Trophoblast cell (in vitro differentiated cells and primary cell): ENCODE results near the gene COPS9.

Source experiments
- DNase-seq, 2 donors: peaks; one replicate each; pipeline ENCODE4 v3.0.0-alpha.2; 2016
- H2AFZ ChIP-seq: 2 replicates; pipeline ENCODE4 v1.6.1; 2013; ENCODE audit warnings: low read length, moderate library complexity, mild to moderate bottlenecking; ENCODE audit not compliant: insufficient read depth, poor library complexity
- H2AK5ac ChIP-seq: 2 replicates; pipeline ENCODE4 v1.6.1; 2013; ENCODE audit warnings: mild to moderate bottlenecking, low read length
- H2BK120ac ChIP-seq: 2 replicates; pipeline ENCODE4 v1.6.1; 2013; ENCODE audit warnings: low read length, mild to moderate bottlenecking, moderate library complexity; ENCODE audit not compliant: insufficient read depth, poor library complexity
- H2BK12ac ChIP-seq: 2 replicates; pipeline ENCODE4 v1.6.1; 2013; ENCODE audit warnings: mild to moderate bottlenecking, low read length, moderate library complexity
- H2BK5ac ChIP-seq: 2 replicates; pipeline ENCODE4 v1.6.1; 2013; ENCODE audit warnings: low read length, low read depth, moderate library complexity, mild to moderate bottlenecking; ENCODE audit not compliant: poor library complexity
- H3K14ac ChIP-seq: 2 replicates; pipeline ENCODE4 v1.6.1; 2013; ENCODE audit warnings: mild to moderate bottlenecking, low read length
- H3K18ac ChIP-seq: 2 replicates; pipeline ENCODE4 v1.6.1; 2013; ENCODE audit warnings: mild to moderate bottlenecking, low read length
- H3K23ac ChIP-seq: 2 replicates; pipeline ENCODE4 v1.6.1; 2013; ENCODE audit warnings: low read length
- H3K27ac ChIP-seq: 2 replicates; pipeline ENCODE4 v1.5.1; 2013; ENCODE audit warnings: low read depth, mild to moderate bottlenecking, inconsistent platforms, low read length, moderate library complexity
- H3K27me3 ChIP-seq: 2 replicates; pipeline ENCODE4 v1.6.1; 2013; ENCODE audit warnings: inconsistent platforms, mild to moderate bottlenecking, low read length, moderate library complexity; ENCODE audit not compliant: insufficient read depth
- H3K36me3 ChIP-seq, 2 experiments: 1 replicate in 1 of 2; 2 replicates in 1 of 2; pipeline ENCODE4 v1.6.1; 2013; ENCODE audit warnings: low read length in 2 of 2, mild to moderate bottlenecking in 2 of 2, moderate library complexity in 1 of 2; ENCODE audit not compliant: insufficient read depth in 2 of 2, control insufficient read depth in 1 of 2
- H3K4ac ChIP-seq: 2 replicates; pipeline ENCODE4 v1.6.1; 2013; ENCODE audit warnings: low read depth, mild to moderate bottlenecking, low read length, moderate library complexity
- H3K4me1 ChIP-seq, 2 experiments: 1 replicate in 1 of 2; 2 replicates in 1 of 2; pipeline ENCODE4 v1.6.1; 2013; ENCODE audit warnings: low read length in 2 of 2, mild to moderate bottlenecking in 2 of 2, moderate library complexity in 1 of 2; ENCODE audit not compliant: insufficient read depth in 2 of 2, control insufficient read depth in 1 of 2
- H3K4me2 ChIP-seq: 2 replicates; pipeline ENCODE4 v1.6.1; 2013; ENCODE audit warnings: inconsistent platforms, mild to moderate bottlenecking, low read length, moderate library complexity
- H3K4me3 ChIP-seq: 2 replicates; pipeline ENCODE4 v1.5.1; 2013; ENCODE audit warnings: mild to moderate bottlenecking, low read depth, low read length, inconsistent platforms
- H3K79me1 ChIP-seq: one replicate; pipeline ENCODE4 v1.6.1; 2013; ENCODE audit warnings: low read length
- H3K79me2 ChIP-seq: 2 replicates; pipeline ENCODE4 v1.6.1; 2013; ENCODE audit warnings: low read length, mild to moderate bottlenecking; ENCODE audit not compliant: control insufficient read depth, insufficient read depth, poor library complexity
- H3K9ac ChIP-seq: 2 replicates; pipeline ENCODE4 v1.6.1; 2013; ENCODE audit warnings: mild to moderate bottlenecking, low read length
- H3K9me3 ChIP-seq: 2 replicates; pipeline ENCODE4 v1.6.1; 2013; ENCODE audit warnings: low read depth, mild to moderate bottlenecking, control low read depth, inconsistent platforms, low read length; ENCODE audit not compliant: insufficient read depth
- H4K12ac ChIP-seq: 2 replicates; pipeline ENCODE4 v1.6.1; 2013; ENCODE audit warnings: low read depth, mild to moderate bottlenecking, low read length, moderate library complexity
- H4K8ac ChIP-seq: 2 replicates; pipeline ENCODE4 v1.6.1; 2013; ENCODE audit warnings: low read depth, mild to moderate bottlenecking, low read length, moderate library complexity
- H4K91ac ChIP-seq: one replicate; pipeline ENCODE4 v1.6.1; 2013; ENCODE audit warnings: low read depth, mild to moderate bottlenecking, low read length, moderate library complexity
- WGBS: extraction: QIAGEN DNeasy Blood & Tissue Kit; methylation state at CpG from one replicate; pipeline ENCODE4 v1.1.7; 2013; ENCODE audit warnings: missing lambda C conversion rate; ENCODE audit not compliant: insufficient read length, insufficient coverage; ENCODE audit errors: extremely low coverage; 5-methylcytosine and 5-hydroxymethylcytosine counted together

The COPS9 gene

DNA sequence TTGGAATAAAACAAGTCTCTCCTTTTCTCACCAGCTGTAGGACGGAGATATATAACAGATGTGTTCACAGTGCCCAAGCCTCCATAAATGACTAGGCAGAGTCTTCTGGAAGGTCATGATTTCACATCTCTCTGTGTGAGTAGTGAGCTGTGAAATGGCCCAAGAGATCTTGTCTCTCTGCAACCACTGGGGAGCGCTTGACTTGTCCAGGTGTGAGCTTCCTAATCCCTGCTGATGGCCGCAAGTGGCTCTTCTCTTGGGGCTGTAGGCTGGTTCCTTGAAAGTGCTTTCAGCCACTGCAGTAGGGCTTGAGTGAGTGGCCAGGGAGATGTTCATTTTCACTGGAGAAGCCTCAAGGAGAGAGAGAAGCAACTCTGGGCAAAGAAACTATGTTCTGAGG, 42.5 kb upstream of the COPS9 start:
- Histone ChIP-seq H3K4me2 (no peak overlapping the region), H3K36me3 (no peaks in the 10 kb centered on the region), H3K27me3 (no peaks in the 10 kb centered on the region), H4K91ac (no peak overlapping the region), H3K23ac (no peak overlapping the region), H2BK5ac (no peak overlapping the region), H3K14ac (no peak overlapping the region), H3K4ac (no peak overlapping the region), H3K4me1 (no peaks in the 10 kb centered on the region), H2AFZ (no peak overlapping the region), H3K9ac (no peak overlapping the region), H3K79me2 (no peaks in the 10 kb centered on the region), H4K8ac (no peak overlapping the region), H2AK5ac (no peak overlapping the region), H3K4me3 (no peak overlapping the region), H3K79me1 (no peaks in the 10 kb centered on the region), H4K12ac (no peak overlapping the region), H2BK12ac (no peak overlapping the region), H3K18ac (no peak overlapping the region), H3K9me3 (peaks cover 6% of the 10 kb centered on the region), H3K27ac (no peak overlapping the region), H2BK120ac (no peak overlapping the region)
- WGBS = no CpG with 5 or more reads among the region's 3 CpGs
- no peak for DNase-seq

DNA sequence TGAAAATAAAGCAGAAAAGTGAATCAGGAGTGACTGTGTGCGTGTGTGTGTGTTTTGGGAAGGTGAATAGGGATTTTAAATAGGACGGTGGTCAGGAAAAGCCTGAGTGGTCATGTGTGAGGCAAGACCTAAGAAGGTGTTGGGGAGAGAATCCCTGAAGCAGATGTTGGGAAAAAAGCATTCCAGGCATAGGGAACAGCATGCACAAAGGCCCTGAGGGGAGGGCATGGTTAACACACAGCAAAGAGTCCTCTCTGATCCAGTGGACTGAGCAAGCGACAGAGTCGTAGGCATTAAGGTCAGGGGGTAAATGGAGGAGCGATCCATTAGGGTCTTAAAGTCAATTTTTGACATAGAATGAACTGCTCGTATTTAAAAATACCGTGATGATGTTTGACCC, 38.4 kb upstream of the COPS9 start:
- no peaks in the 10 kb centered on the region for H3K79me1 ChIP-seq
- H3K14ac ChIP-seq = no peak overlapping the region
- no peak overlapping the region for H4K8ac ChIP-seq
- H2AFZ ChIP-seq = no peak overlapping the region
- no peak overlapping the region for H3K9ac ChIP-seq
- 100% methylated on average over 2 of the region's 7 CpGs for WGBS
- peak; percentile 56 to 63 for DNase-seq
- H3K79me2 ChIP-seq = no peaks in the 10 kb centered on the region
- no peak overlapping the region for H3K4me3 ChIP-seq
- no peaks in the 10 kb centered on the region for H3K27me3 ChIP-seq
- H4K91ac ChIP-seq = no peak overlapping the region
- H2AK5ac ChIP-seq = no peak overlapping the region
- H3K18ac ChIP-seq = no peak overlapping the region
- no peak overlapping the region for H2BK120ac ChIP-seq
- H4K12ac ChIP-seq = no peak overlapping the region
- no peak overlapping the region for H2BK5ac ChIP-seq
- no peak overlapping the region for H3K4me2 ChIP-seq
- no peak overlapping the region for H3K27ac ChIP-seq
- no peaks in the 10 kb centered on the region for H3K36me3 ChIP-seq
- no peaks in the 10 kb centered on the region for H3K4me1 ChIP-seq
- H2BK12ac ChIP-seq = no peak overlapping the region
- peaks cover 10% of the 10 kb centered on the region for H3K9me3 ChIP-seq
- H3K4ac ChIP-seq = no peak overlapping the region
- H3K23ac ChIP-seq = no peak overlapping the region

DNA sequence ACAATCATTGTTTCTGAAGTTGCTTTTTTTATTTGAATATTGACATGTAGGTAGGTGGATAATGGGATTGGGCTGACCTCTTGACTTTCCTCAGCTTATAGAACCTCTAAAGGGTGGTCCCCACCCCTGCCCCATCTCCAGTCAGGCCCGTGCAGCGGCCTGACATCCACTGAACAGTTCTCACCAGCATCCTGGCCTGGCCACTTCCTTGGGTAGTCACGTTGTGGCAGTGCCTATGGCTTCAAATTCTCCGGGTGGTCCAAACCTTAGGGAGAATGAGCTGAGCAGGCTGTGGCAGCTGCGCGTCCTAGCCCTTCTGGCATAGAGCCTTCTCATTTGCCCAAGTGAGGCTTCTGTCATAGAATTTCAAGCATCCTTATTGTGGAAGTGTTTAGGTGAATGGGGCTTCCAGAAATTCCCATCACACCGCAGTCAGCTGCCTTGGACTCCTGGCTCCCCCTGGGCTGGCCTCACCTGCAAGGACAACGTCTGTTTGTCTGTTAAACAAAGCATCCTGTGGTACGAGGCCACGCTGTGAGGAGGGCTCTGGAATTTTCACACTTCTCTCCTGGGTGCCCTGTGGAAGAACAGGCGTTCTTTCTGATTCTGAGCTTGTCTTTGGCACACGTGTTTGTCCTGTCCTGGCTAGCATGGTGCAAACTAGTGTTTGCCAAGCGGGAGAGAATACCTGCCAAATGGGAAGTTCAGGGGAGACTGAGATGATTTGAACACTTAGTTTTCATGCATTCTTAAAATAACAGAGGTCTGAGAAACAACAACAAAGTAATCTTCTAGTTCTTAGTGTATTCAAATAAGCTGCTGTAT, 36.2 kb upstream of the COPS9 start:
- Histone ChIP-seq H3K23ac (no peak overlapping the region), H3K18ac (no peak overlapping the region), H3K4ac (no peak overlapping the region), H3K4me1 (no peaks in the 10 kb centered on the region), H3K14ac (no peak overlapping the region), H4K8ac (no peak overlapping the region), H3K4me3 (no peak overlapping the region), H3K9me3 (peaks cover 12% of the 10 kb centered on the region), H3K9ac (no peak overlapping the region), H2BK120ac (no peak overlapping the region), H3K79me2 (no peaks in the 10 kb centered on the region), H2BK5ac (no peak overlapping the region), H3K79me1 (no peaks in the 10 kb centered on the region), H4K91ac (no peak overlapping the region), H3K36me3 (no peaks in the 10 kb centered on the region), H3K27ac (no peak overlapping the region), H2BK12ac (no peak overlapping the region), H2AK5ac (no peak overlapping the region), H4K12ac (no peak overlapping the region), H2AFZ (no peak overlapping the region), H3K27me3 (no peaks in the 10 kb centered on the region), H3K4me2 (no peak overlapping the region)
- DNase-seq = no peak
- no CpG with 5 or more reads among the region's 13 CpGs for WGBS

GRCh38 chr2:240170883-240171282, 34.8 kb upstream of the COPS9 start:
- H2BK12ac ChIP-seq = no peak overlapping the region
- H3K14ac ChIP-seq = no peak overlapping the region
- no peak overlapping the region for H3K18ac ChIP-seq
- H3K23ac ChIP-seq = no peak overlapping the region
- H3K4me3 ChIP-seq = no peak overlapping the region
- no peaks in the 10 kb centered on the region for H3K79me2 ChIP-seq
- no peaks in the 10 kb centered on the region for H3K79me1 ChIP-seq
- H2BK120ac ChIP-seq = no peak overlapping the region
- no peak overlapping the region for H2AFZ ChIP-seq
- no peak overlapping the region for H4K8ac ChIP-seq
- no peak overlapping the region for H3K4me2 ChIP-seq
- DNase-seq = no peak
- no peak overlapping the region for H3K9ac ChIP-seq
- H3K36me3 ChIP-seq = no peaks in the 10 kb centered on the region
- H2AK5ac ChIP-seq = no peak overlapping the region
- no peak overlapping the region for H4K91ac ChIP-seq
- no peaks in the 10 kb centered on the region for H3K4me1 ChIP-seq
- no peak overlapping the region for H2BK5ac ChIP-seq
- H3K4ac ChIP-seq = no peak overlapping the region
- no CpG with 5 or more reads among the region's 3 CpGs for WGBS
- H4K12ac ChIP-seq = no peak overlapping the region
- no peak overlapping the region for H3K27ac ChIP-seq
- no peaks in the 10 kb centered on the region for H3K27me3 ChIP-seq
- peaks cover 12% of the 10 kb centered on the region for H3K9me3 ChIP-seq
